ENCODE data around the gene TMC4.

DNA sequence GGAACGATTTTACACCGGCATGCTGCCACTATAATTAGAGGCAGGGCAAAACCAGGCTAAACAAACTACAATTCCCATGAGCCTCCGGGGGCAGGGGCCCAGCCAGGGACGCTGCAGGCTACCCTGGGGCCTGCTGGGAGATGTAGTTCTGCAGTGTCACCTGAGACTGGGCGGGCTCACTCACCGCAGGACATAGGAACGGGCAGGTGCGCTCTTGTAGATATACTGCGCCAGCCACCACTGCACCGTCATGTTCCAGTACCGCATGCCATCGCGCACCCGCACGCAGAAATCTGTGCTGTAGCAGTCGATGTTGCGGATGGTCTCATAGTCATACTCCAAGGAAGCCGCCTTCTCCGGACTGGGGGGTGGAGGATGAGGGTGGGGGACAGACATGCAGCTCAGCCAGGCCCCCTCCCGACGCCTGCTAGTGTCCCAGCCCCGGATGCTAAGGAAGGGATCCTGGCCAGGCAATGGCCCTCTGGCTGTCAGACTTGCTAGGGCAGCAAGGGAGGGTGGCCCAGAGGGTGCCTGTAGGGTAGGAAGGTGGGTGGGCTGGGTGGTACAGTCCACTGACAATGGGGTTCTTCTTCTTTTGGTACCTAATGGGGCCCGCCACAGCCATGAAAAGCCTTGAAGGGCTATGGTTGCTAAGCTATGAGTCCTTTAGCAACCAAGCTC is 5.8 kb upstream of the TMC4 start:
- TF ChIP-seq, protein P1, sequence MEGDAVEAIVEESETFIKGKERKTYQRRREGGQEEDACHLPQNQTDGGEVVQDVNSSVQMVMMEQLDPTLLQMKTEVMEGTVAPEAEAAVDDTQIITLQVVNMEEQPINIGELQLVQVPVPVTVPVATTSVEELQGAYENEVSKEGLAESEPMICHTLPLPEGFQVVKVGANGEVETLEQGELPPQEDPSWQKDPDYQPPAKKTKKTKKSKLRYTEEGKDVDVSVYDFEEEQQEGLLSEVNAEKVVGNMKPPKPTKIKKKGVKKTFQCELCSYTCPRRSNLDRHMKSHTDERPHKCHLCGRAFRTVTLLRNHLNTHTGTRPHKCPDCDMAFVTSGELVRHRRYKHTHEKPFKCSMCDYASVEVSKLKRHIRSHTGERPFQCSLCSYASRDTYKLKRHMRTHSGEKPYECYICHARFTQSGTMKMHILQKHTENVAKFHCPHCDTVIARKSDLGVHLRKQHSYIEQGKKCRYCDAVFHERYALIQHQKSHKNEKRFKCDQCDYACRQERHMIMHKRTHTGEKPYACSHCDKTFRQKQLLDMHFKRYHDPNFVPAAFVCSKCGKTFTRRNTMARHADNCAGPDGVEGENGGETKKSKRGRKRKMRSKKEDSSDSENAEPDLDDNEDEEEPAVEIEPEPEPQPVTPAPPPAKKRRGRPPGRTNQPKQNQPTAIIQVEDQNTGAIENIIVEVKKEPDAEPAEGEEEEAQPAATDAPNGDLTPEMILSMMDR (IDR thresholded peaks at IDR 0.05) = no peak
- no peak for TF ChIP-seq POLR2A (IDR thresholded peaks at IDR 0.05)

Measured in adrenal gland (tissue), 5 donors.